Ovary (tissue), 3 donors: ENCODE measurements around the gene DHRS7B.

Experiments used
- EP300 ChIP-seq: sonication (generic); formaldehyde crosslinking; IDR thresholded peaks from one replicate; pipeline ENCODE4 v1.6.1; 2017; ENCODE audit warnings: antibody characterized with exemption
- POLR2A ChIP-seq: fragments of 450-650 bp; IDR thresholded peaks from one replicate; pipeline ENCODE4 v1.6.1; 2017; ENCODE audit warnings: antibody characterized with exemption, mild to moderate bottlenecking, moderate library complexity
- TF ChIP-seq, protein P1 (sequence below), 3 donors: fragments of 450-650 bp in 2 of 3; fragments of 200-600 bp in 1 of 3; IDR thresholded peaks; one replicate each; pipeline versions ENCODE4 v1.5.1 to v1.8.0; 2016 to 2022; ENCODE audit warnings: antibody characterized with exemption in 3 of 3, mild to moderate bottlenecking in 1 of 3
- donor health status: DM: no; HTN: no; CAD: no.

DNA sequence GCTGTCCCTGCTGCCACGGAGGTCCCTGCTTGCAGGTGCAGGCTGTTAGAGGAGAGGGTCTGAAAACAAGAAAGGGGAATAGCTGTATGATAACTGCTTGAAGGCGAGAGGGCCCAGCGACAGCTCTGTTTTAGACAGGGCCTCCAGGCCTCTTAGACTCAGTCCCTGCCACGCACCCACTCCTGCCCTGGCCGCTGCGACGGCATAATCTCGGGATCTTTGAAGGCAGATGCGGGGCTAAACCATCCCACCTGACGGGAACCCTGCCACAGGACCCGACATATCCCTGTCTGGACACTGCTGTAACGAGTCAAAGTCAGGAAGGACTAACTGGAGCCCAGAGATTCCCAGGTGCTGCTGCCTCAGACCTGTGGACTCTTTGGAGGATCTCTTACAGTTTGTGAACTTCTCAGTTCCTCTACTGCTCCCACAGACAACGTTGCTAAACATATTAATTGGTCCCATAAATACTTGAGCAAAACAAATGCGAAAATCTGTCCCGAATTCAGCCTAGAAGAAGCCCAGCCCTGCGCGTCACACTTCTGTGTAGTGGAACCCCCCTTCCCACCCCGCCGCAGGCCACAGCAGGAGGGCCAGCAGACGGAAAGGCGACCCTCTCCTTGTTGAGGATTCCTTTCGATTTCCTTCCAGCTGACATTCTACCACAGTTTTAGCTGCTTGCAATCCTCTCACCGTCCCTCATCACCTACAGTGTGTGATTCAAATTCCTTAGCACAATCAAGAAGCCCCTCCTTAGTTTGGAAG, 88.2 kb downstream of the DHRS7B start:
- TF ChIP-seq, protein P1, sequence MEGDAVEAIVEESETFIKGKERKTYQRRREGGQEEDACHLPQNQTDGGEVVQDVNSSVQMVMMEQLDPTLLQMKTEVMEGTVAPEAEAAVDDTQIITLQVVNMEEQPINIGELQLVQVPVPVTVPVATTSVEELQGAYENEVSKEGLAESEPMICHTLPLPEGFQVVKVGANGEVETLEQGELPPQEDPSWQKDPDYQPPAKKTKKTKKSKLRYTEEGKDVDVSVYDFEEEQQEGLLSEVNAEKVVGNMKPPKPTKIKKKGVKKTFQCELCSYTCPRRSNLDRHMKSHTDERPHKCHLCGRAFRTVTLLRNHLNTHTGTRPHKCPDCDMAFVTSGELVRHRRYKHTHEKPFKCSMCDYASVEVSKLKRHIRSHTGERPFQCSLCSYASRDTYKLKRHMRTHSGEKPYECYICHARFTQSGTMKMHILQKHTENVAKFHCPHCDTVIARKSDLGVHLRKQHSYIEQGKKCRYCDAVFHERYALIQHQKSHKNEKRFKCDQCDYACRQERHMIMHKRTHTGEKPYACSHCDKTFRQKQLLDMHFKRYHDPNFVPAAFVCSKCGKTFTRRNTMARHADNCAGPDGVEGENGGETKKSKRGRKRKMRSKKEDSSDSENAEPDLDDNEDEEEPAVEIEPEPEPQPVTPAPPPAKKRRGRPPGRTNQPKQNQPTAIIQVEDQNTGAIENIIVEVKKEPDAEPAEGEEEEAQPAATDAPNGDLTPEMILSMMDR (IDR thresholded peaks at IDR 0.05), result no peak
- no peak for TF ChIP-seq POLR2A
- TF ChIP-seq EP300, result no peak
